ENCODE data around the gene RENBP.
A peak's percentile ranks its signal among the peaks of the same experiment; 100 is the strongest.
"Not testable (repeated sequence)": the region's sequence is repeated elsewhere in the genome, so short reads cannot be mapped to it uniquely, and the experiment has no call there.

The RENBP gene

GRCh38 chrX:153988493-153988892 lies 44.0 kb upstream of the RENBP start:
- Histone ChIP-seq H3K36me3 (ENCODE audit: control insufficient read depth in 4 of 4, insufficient read depth in 4 of 4, low read length in 3 of 4) (no peaks in the 10 kb centered on the region), H3K9me3 (ENCODE audit: control extremely low read depth in 1 of 5, control insufficient read depth in 4 of 5, insufficient read depth in 2 of 5, low read depth in 1 of 5, low read length in 4 of 5) (no peaks in the 10 kb centered on the region), H3K27me3 (replicated peaks in 2 of 5; ENCODE audit: control insufficient read depth in 4 of 5, insufficient read depth in 5 of 5, low read length in 4 of 5) (peaks cover 0 to 19% (median 0%) of the 10 kb centered on the region in 5 experiments), H3K27ac (ENCODE audit: insufficient read depth in 1 of 2, low read depth in 1 of 2, low read length in 2 of 2, poor library complexity in 1 of 2, severe bottlenecking in 2 of 2) (no peak overlapping the region), H3K4me3 (ENCODE audit: control insufficient read depth in 1 of 7, extremely low read depth in 1 of 7, insufficient read depth in 4 of 7, low read depth in 2 of 7, low read length in 6 of 7) (no peak overlapping the region), H3K4me1 (ENCODE audit: control extremely low read depth in 1 of 4, control insufficient read depth in 4 of 4, insufficient read depth in 4 of 4, low read length in 3 of 4) (peaks cover 0 to 30% (median 23%) of the 10 kb centered on the region in 4 experiments)
- 92% methylated on average over 11 of the region's 12 CpGs for WGBS (ENCODE audit: insufficient coverage)
- ChIA-PET CTCF (no interaction called here), POLR2A (interaction anchor here (0.6 kb wide), 1 partner anchor 468 kb away, joined by 3 read pairs; no protein-coding TSS in a partner anchor)
- no peak for DNase-seq

GRCh38 chrX:153984351-153985178 lies 40.1 kb upstream of the RENBP start:
- WGBS (ENCODE audit: insufficient coverage): 78% methylated on average over 9 of the region's 20 CpGs
- Histone ChIP-seq H3K4me3 (ENCODE audit: control insufficient read depth in 1 of 7, extremely low read depth in 1 of 7, insufficient read depth in 4 of 7, low read depth in 2 of 7, low read length in 6 of 7) (no peak overlapping the region), H3K27me3 (replicated peaks in 2 of 5; ENCODE audit: control insufficient read depth in 4 of 5, insufficient read depth in 5 of 5, low read length in 4 of 5) (peaks cover 0 to 25% (median 0%) of the 10 kb centered on the region in 5 experiments), H3K27ac (ENCODE audit: insufficient read depth in 1 of 2, low read depth in 1 of 2, low read length in 2 of 2, poor library complexity in 1 of 2, severe bottlenecking in 2 of 2) (peak overlapping the region; percentile 25 to 46), H3K36me3 (ENCODE audit: control insufficient read depth in 4 of 4, insufficient read depth in 4 of 4, low read length in 3 of 4) (no peaks in the 10 kb centered on the region), H3K9me3 (ENCODE audit: control extremely low read depth in 1 of 5, control insufficient read depth in 4 of 5, insufficient read depth in 2 of 5, low read depth in 1 of 5, low read length in 4 of 5) (no peaks in the 10 kb centered on the region), H3K4me1 (ENCODE audit: control extremely low read depth in 1 of 4, control insufficient read depth in 4 of 4, insufficient read depth in 4 of 4, low read length in 3 of 4) (peaks cover 9 to 56% (median 46%) of the 10 kb centered on the region in 4 experiments)
- CTCF ChIA-PET: interaction anchor here (1.1 kb wide), 1 partner anchor 29 kb away, joined by 3 read pairs; no protein-coding TSS in a partner anchor
- POLR2A ChIA-PET: no interaction called here
- peak in 2 of 3 donors; percentile 53 to 60 for DNase-seq

DNA sequence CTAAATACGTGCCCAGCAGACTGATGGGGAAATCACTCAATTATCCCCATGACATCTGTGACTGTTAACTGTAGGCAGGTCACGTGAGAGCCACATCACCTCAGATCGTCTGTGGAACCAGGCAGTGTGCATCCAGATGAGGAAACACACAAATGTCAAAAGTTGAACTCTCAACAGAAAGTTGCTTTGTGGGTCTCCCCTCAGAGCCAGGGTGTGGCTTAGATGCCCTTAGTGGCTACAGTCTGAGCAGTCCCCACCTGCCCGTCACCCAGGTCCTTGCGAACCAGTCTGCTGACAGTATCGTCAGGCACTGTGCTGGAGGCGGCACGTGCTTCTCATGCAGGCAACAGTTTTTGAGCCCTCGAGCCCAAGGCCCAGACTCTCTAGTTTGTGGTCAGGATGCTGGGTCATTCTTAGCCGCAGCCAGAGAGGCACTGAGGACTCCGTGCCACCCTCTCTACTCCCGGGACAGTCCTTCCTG lies 38.9 kb upstream of the RENBP start:
- WGBS (ENCODE audit: insufficient coverage): 83% methylated on average over 11 of the region's 12 CpGs
- ChIA-PET CTCF (no interaction called here), POLR2A (no interaction called here)
- H3K4me1 ChIP-seq (ENCODE audit: control extremely low read depth in 1 of 4, control insufficient read depth in 4 of 4, insufficient read depth in 4 of 4, low read length in 3 of 4): peaks cover 9 to 56% (median 46%) of the 10 kb centered on the region in 4 experiments
- H3K27ac ChIP-seq (ENCODE audit: insufficient read depth in 1 of 2, low read depth in 1 of 2, low read length in 2 of 2, poor library complexity in 1 of 2, severe bottlenecking in 2 of 2): no peak overlapping the region
- no peaks in the 10 kb centered on the region for H3K36me3 ChIP-seq (ENCODE audit: control insufficient read depth in 4 of 4, insufficient read depth in 4 of 4, low read length in 3 of 4)
- H3K4me3 ChIP-seq (ENCODE audit: control insufficient read depth in 1 of 7, extremely low read depth in 1 of 7, insufficient read depth in 4 of 7, low read depth in 2 of 7, low read length in 6 of 7): no peak overlapping the region
- DNase-seq: no peak
- peaks cover 0 to 25% (median 0%) of the 10 kb centered on the region in 5 experiments for H3K27me3 ChIP-seq (replicated peaks in 2 of 5; ENCODE audit: control insufficient read depth in 4 of 5, insufficient read depth in 5 of 5, low read length in 4 of 5)
- H3K9me3 ChIP-seq (ENCODE audit: control extremely low read depth in 1 of 5, control insufficient read depth in 4 of 5, insufficient read depth in 2 of 5, low read depth in 1 of 5, low read length in 4 of 5): no peaks in the 10 kb centered on the region

DNA sequence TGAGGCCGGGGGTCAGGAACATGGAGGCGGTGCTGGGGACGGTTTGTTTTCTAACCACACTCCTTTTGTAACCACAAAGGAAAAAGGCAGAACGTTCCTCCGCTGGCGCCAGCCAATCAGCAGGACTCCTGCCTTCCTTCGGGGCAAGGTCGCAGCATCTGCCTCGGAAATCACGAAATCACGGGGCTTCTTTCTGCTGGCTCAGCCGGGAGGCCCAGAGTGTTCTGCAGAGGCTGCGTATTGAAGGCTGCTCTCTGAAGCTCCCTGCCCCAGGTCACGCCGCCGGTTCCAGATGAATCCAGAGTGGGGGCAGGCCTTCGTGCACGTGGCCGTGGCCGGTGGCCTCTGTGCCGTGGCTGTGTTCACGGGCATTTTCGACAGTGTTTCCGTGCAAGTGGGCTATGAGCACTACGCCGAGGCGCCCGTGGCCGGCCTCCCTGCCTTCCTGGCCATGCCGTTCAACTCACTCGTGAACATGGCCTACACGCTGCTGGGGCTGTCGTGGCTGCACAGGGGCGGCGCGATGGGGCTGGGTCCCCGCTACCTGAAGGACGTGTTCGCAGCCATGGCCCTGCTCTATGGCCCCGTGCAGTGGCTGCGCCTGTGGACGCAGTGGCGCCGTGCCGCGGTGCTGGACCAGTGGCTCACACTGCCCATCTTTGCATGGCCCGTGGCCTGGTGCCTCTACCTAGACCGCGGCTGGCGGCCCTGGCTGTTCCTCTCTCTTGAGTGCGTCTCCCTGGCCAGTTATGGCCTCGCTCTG lies 37.5 kb upstream of the RENBP start:
- Histone ChIP-seq H3K4me1 (ENCODE audit: control extremely low read depth in 1 of 4, control insufficient read depth in 4 of 4, insufficient read depth in 4 of 4, low read length in 3 of 4) (peaks cover 9 to 53% (median 44%) of the 10 kb centered on the region in 4 experiments), H3K27ac (ENCODE audit: insufficient read depth in 1 of 2, low read depth in 1 of 2, low read length in 2 of 2, poor library complexity in 1 of 2, severe bottlenecking in 2 of 2) (no peak overlapping the region), H3K4me3 (ENCODE audit: control insufficient read depth in 1 of 7, extremely low read depth in 1 of 7, insufficient read depth in 4 of 7, low read depth in 2 of 7, low read length in 6 of 7) (peak overlapping the region in 2 of 7 experiments; percentile 22 to 23), H3K9me3 (ENCODE audit: control extremely low read depth in 1 of 5, control insufficient read depth in 4 of 5, insufficient read depth in 2 of 5, low read depth in 1 of 5, low read length in 4 of 5) (no peaks in the 10 kb centered on the region), H3K27me3 (replicated peaks in 2 of 5; ENCODE audit: control insufficient read depth in 4 of 5, insufficient read depth in 5 of 5, low read length in 4 of 5) (peaks cover 0 to 25% (median 0%) of the 10 kb centered on the region in 5 experiments), H3K36me3 (ENCODE audit: control insufficient read depth in 4 of 4, insufficient read depth in 4 of 4, low read length in 3 of 4) (no peaks in the 10 kb centered on the region)
- peak; percentile 55 to 87 (median 84) for DNase-seq
- 68% methylated on average over 51 of the region's 52 CpGs for WGBS (ENCODE audit: insufficient coverage)
- POLR2A ChIA-PET: no interaction called here
- CTCF ChIA-PET: no interaction called here

DNA sequence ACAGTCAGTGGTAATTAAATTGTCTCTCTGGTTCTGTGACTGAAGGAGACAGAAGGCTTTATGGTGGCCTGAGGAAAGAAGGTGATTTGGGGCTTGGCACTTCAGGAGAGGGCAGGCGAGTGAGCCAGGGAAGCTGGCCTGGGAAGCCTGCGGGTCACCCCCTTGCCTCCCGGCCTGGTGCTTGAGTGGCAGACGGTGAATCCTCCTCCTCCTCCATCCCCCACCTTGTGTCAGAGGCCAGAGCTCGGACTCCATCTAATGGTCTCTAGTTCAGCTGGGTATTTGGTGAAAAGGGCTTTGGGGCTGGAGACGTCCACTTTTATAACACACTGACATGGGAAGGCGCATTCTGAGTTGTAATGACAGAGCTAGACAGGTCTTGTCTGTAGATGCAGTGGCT lies 36.8 kb upstream of the RENBP start:
- no peak for DNase-seq
- peaks cover 9 to 48% (median 43%) of the 10 kb centered on the region in 4 experiments for H3K4me1 ChIP-seq (ENCODE audit: control extremely low read depth in 1 of 4, control insufficient read depth in 4 of 4, insufficient read depth in 4 of 4, low read length in 3 of 4)
- ChIA-PET POLR2A (no interaction called here), CTCF (no interaction called here)
- H3K36me3 ChIP-seq (ENCODE audit: control insufficient read depth in 4 of 4, insufficient read depth in 4 of 4, low read length in 3 of 4): no peaks in the 10 kb centered on the region
- no peaks in the 10 kb centered on the region for H3K9me3 ChIP-seq (ENCODE audit: control extremely low read depth in 1 of 5, control insufficient read depth in 4 of 5, insufficient read depth in 2 of 5, low read depth in 1 of 5, low read length in 4 of 5)
- WGBS (ENCODE audit: insufficient coverage): 81% methylated on average over 5 of the region's 7 CpGs
- H3K27me3 ChIP-seq (replicated peaks in 2 of 5; ENCODE audit: control insufficient read depth in 4 of 5, insufficient read depth in 5 of 5, low read length in 4 of 5): peaks cover 0 to 25% (median 0%) of the 10 kb centered on the region in 5 experiments
- H3K27ac ChIP-seq (ENCODE audit: insufficient read depth in 1 of 2, low read depth in 1 of 2, low read length in 2 of 2, poor library complexity in 1 of 2, severe bottlenecking in 2 of 2): no peak overlapping the region
- peak overlapping the region in 2 of 7 experiments; percentile 22 to 23 for H3K4me3 ChIP-seq (ENCODE audit: control insufficient read depth in 1 of 7, extremely low read depth in 1 of 7, insufficient read depth in 4 of 7, low read depth in 2 of 7, low read length in 6 of 7)

GRCh38 chrX:153980394-153980793 lies 36.0 kb upstream of the RENBP start:
- POLR2A ChIA-PET; H3K9me3 ChIP-seq (ENCODE audit: control extremely low read depth in 1 of 5, control insufficient read depth in 4 of 5, insufficient read depth in 2 of 5, low read depth in 1 of 5, low read length in 4 of 5); H3K36me3 ChIP-seq (ENCODE audit: control insufficient read depth in 4 of 4, insufficient read depth in 4 of 4, low read length in 3 of 4); H3K4me3 ChIP-seq (ENCODE audit: control insufficient read depth in 1 of 7, extremely low read depth in 1 of 7, insufficient read depth in 4 of 7, low read depth in 2 of 7, low read length in 6 of 7); DNase-seq; H3K27ac ChIP-seq (ENCODE audit: insufficient read depth in 1 of 2, low read depth in 1 of 2, low read length in 2 of 2, poor library complexity in 1 of 2, severe bottlenecking in 2 of 2): not testable (repeated sequence)
- Histone ChIP-seq H3K4me1 (ENCODE audit: control extremely low read depth in 1 of 4, control insufficient read depth in 4 of 4, insufficient read depth in 4 of 4, low read length in 3 of 4) (peaks cover 9 to 45% (median 41%) of the 10 kb centered on the region in 4 experiments), H3K27me3 (replicated peaks in 2 of 5; ENCODE audit: control insufficient read depth in 4 of 5, insufficient read depth in 5 of 5, low read length in 4 of 5) (peaks cover 0 to 25% (median 0%) of the 10 kb centered on the region in 5 experiments)
- 76% methylated on average over 7 of the region's 10 CpGs for WGBS (ENCODE audit: insufficient coverage)
- CTCF ChIA-PET: interaction anchor here (0.8 to 1.4 kb wide), 3 partner anchors 12 to 33 kb away, joined by 3 to 4 read pairs (median 3); no protein-coding TSS in a partner anchor
